BJ (cell line): ENCODE measurements around the gene ZSCAN18. TPM values are rescaled to one million over a fixed set of nuclear protein-coding genes. Genes with fewer than 3 reads are reported as not detected.

ENCODE experiments used
- CTCF ChIA-PET: fragments of 350-600 bp; formaldehyde crosslinking; extraction: SDS; loops from one replicate; lab custom pipeline; 2021; ENCODE audit warnings: antibody characterized with exemption, inconsistent platforms; lab: Yijun Ruan, JAX
- POLR2A ChIA-PET: fragments of 300-600 bp; sonication (Branson Sonifier 250); formaldehyde crosslinking; extraction: SDS; loops from one replicate; lab custom pipeline; 2021; ENCODE audit warnings: antibody characterized with exemption; lab: Charles Lee
- DNase-seq: peaks from one replicate; pipeline ENCODE4 v3.0.0-alpha.2; 2011; ENCODE audit warnings: low read depth
- H3K27me3 ChIP-seq: 2 replicates; pipeline ENCODE4 v1.6.0; 2011; ENCODE audit warnings: low read length; ENCODE audit not compliant: control insufficient read depth, insufficient read depth
- H3K36me3 ChIP-seq: 2 replicates; pipeline ENCODE4 v1.5.1; 2011; ENCODE audit warnings: low read length; ENCODE audit not compliant: control insufficient read depth, insufficient read depth
- H3K4me3 ChIP-seq: 2 replicates; pipeline ENCODE4 v1.5.1; 2011; ENCODE audit warnings: low read depth, mild to moderate bottlenecking, control low read depth, low read length
- polyA plus RNA-seq: library from polyadenylated mRNA; depleted of rRNA; stranded (reverse); fragments of >200 nt; gene quantifications from 2 replicates; pipeline ENCODE4 v1.2.3, GENCODE V29; 2011
- TF ChIP-seq, protein P1 (sequence below): IDR thresholded peaks from 2 replicates; pipeline ENCODE4 v1.5.1; 2011; ENCODE audit warnings: low read depth, mild to moderate bottlenecking, control low read depth, inconsistent platforms, low read length, moderate library complexity; ENCODE audit not compliant: insufficient read depth

The ZSCAN18 gene
- polyA plus RNA-seq, 1 experiment: 18.5 TPM

DNA sequence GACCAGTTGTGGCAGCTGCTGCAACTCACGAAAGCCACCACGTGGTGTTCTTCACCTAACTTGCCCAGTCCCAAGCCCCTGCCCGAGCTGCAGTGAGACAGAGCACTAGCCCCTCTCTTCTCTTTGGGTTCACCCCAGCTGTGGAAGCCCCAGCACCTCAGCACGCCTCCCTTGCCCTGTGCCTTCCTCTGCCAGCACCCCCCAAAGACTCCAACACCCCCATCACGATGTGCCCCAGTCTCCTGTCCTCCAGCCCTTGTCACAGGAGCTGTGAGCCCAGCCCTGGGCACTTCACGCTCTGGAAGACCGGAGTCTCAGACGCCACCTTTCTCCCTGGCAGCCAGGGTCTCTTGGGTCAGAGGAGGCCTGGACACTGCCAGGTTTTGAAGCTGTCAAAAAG is 41.2 kb downstream of the ZSCAN18 start:
- CTCF ChIA-PET: interaction anchor here (1.6 kb wide), 1 partner anchor 11 kb away, joined by 4 read pairs; no protein-coding TSS in a partner anchor
- no peaks in the 10 kb centered on the region for H3K36me3 ChIP-seq
- no peaks in the 10 kb centered on the region for H3K27me3 ChIP-seq
- POLR2A ChIA-PET: no interaction called here
- TF ChIP-seq, protein P1, sequence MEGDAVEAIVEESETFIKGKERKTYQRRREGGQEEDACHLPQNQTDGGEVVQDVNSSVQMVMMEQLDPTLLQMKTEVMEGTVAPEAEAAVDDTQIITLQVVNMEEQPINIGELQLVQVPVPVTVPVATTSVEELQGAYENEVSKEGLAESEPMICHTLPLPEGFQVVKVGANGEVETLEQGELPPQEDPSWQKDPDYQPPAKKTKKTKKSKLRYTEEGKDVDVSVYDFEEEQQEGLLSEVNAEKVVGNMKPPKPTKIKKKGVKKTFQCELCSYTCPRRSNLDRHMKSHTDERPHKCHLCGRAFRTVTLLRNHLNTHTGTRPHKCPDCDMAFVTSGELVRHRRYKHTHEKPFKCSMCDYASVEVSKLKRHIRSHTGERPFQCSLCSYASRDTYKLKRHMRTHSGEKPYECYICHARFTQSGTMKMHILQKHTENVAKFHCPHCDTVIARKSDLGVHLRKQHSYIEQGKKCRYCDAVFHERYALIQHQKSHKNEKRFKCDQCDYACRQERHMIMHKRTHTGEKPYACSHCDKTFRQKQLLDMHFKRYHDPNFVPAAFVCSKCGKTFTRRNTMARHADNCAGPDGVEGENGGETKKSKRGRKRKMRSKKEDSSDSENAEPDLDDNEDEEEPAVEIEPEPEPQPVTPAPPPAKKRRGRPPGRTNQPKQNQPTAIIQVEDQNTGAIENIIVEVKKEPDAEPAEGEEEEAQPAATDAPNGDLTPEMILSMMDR: no peak
- DNase-seq: no peak
- H3K4me3 ChIP-seq: no peak overlapping the region

DNA sequence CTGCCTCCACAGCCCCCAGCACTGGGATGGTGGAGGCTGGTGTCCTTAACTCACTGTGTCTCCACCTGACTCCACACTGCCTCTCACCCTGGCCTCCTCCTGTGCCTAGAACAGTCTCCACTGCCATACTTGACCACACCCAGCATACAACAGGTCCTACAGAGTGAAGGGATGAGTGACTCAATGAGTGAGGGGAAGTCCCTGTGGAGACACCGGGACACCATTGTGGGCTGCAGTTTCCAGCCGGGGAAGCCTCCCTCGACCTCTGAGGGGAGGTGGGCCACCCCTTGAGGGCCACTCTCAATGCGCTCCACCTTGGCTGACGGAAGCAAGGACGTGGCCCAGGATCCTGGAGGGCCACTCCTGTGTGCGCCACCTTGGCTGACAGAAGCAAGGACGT is 41.8 kb downstream of the ZSCAN18 start:
- TF ChIP-seq, protein P1: no peak
- no peak for DNase-seq
- H3K4me3 ChIP-seq: no peak overlapping the region
- H3K27me3 ChIP-seq: no peaks in the 10 kb centered on the region
- ChIA-PET CTCF (no interaction called here), POLR2A (no interaction called here)
- no peaks in the 10 kb centered on the region for H3K36me3 ChIP-seq

DNA sequence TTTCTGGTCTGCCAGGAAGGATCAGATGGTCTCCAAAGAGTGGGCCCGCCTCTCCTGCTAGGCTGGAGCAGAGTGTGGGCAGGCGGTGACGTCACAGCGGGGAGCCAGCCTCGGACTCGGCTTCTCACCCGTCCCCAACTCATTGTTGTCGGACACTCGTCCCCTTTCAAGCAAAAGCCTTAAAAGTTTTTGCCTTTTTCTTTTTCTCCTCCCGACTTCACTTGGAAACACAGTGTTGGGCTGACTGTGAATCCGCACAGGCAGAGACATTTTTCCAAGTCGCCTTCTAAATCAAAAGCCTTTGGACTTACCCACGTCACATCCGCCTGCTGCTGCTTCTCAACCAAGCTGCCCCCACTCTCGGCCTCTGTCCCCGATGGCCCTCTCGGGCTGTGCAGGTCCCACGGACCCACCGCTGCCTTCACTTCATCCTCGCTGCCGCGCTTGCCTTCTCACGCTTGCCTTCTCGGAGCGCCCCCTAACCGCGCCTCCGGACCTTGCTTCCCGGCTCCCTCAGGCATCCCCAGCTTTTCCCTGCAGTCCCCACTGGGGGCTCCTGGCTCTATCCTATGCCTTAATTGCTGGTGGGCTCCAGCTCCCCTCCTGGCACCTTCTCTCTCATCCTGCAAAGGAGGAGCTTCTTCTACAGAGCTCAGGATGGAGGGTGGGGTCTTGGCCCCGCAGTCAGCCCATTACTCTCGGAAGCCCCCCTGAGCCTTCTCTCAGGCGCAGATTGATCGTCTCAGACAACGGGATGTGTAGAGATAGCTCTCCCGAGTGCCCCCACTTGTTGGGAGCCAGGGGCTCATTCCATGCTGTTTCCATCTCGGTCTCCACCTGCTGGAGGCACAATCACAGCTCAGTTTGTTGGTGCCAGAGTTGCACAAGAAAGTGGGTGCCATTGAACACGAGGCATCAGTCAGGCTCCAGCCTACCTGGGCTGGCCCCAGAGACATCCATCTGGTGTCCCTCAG is 42.8 kb downstream of the ZSCAN18 start:
- TF ChIP-seq, protein P1: peak; percentile 15; the same call in 1 of the 2 replicates
- CTCF ChIA-PET: interaction anchor here (0.6 kb wide), 1 partner anchor 99 kb away, joined by 4 read pairs; no protein-coding TSS in a partner anchor
- H3K27me3 ChIP-seq: no peaks in the 10 kb centered on the region
- POLR2A ChIA-PET: interaction anchor here (0.5 kb wide), 1 partner anchor 631 kb away, joined by 5 read pairs; no protein-coding TSS in a partner anchor
- no peak for DNase-seq
- peak overlapping the region; percentile 15 for H3K4me3 ChIP-seq
- H3K36me3 ChIP-seq: no peaks in the 10 kb centered on the region

DNA sequence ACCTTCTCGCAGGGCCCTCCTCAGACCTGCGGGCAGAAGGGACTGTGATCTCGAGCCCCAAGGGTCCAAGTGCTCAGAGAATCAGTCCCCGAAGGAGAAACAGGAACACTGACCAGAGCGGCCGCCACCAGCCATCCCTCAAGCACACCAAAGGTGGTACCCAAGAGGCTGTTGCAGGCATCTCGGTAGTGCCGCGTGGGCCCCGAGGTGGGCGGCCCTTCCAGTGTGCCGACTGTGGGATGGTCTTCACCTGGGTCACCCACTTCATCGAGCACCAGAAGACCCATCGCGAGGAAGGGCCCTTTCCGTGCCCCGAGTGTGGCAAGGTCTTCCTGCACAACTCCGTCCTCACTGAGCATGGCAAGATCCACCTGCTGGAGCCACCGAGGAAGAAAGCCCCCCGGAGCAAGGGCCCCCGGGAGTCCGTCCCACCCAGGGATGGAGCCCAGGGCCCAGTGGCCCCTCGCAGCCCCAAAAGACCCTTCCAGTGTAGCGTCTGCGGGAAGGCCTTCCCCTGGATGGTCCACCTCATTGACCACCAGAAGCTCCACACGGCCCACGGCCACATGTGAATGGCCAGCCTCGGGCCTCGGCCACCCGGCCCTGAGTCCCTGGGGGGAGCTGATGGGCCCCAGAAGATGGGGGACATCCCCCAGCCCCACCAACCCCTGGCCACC is 44.4 kb downstream of the ZSCAN18 start:
- CTCF ChIA-PET: no interaction called here
- no peaks in the 10 kb centered on the region for H3K36me3 ChIP-seq
- DNase-seq: no peak
- H3K4me3 ChIP-seq: no peak overlapping the region
- POLR2A ChIA-PET: no interaction called here
- TF ChIP-seq, protein P1: no peak
- H3K27me3 ChIP-seq: no peaks in the 10 kb centered on the region

DNA sequence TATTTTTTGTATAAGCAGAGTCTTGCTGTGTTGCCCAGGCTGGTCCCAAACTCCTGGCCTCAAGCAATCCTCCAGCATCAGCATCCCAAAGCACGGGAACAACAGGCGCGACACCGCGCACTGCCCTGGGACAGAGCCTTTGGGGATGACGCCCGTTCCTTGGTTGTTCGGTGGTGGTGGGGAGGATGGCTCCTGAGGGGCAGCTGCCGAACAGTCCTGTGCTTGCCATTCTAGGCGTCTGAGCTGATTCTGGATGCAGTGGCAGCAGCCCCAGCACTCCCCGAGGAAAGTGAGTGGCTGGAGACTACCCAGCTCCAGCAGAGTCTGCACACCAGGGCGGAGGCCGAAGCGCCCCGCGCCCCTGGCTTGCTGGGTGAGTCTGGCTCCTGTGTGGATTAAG is 45.8 kb downstream of the ZSCAN18 start:
- no peaks in the 10 kb centered on the region for H3K27me3 ChIP-seq
- DNase-seq: no peak
- TF ChIP-seq, protein P1: no peak
- H3K36me3 ChIP-seq: no peaks in the 10 kb centered on the region
- no peak overlapping the region for H3K4me3 ChIP-seq
- POLR2A ChIA-PET: no interaction called here
- CTCF ChIA-PET: no interaction called here
